Measurements from ENCODE around the gene ZNF646. TPM values are rescaled to one million over a fixed set of nuclear protein-coding genes. Genes with fewer than 3 reads are reported as not detected.

ZNF646 gene
- total and polyA plus RNA-seq, 2 of the 13 experiments (the other 11 are each of a cell fraction or from before 2014, with no cell fraction given), result 3.4 to 10.9 TPM

- 0 out of 2 replicates have a peak, but pooled peaks have one; percentile 1 for TF ChIP-seq MTF2 (CRISPR knock-in tag; IDR thresholded peaks at IDR 0.05; ENCODE audit: borderline replicate concordance)
- TF ChIP-seq SCMH1 (CRISPR knock-in tag; IDR thresholded peaks at IDR 0.05; ENCODE audit: borderline replicate concordance), result no peak
- no peak for TF ChIP-seq JARID2 (CRISPR knock-in tag; IDR thresholded peaks at IDR 0.05; ENCODE audit: insufficient replicate concordance)
- TF ChIP-seq ZNF460 (CRISPR knock-in tag; IDR thresholded peaks at IDR 0.05; ENCODE audit: borderline replicate concordance), result no peak; the same call in 1 of the 2 replicates
- 0 out of 2 replicates have a peak, but pooled peaks have one; percentile 36 for TF ChIP-seq TEF (CRISPR knock-in tag; IDR thresholded peaks at IDR 0.05)
- peak; percentile 60; the same call in 1 of the 2 replicates for TF ChIP-seq ZNF441 (CRISPR knock-in tag; IDR thresholded peaks at IDR 0.05; ENCODE audit: borderline replicate concordance)
- TF ChIP-seq ZFP91 (CRISPR knock-in tag; IDR thresholded peaks at IDR 0.05; ENCODE audit: borderline replicate concordance), result peak; percentile 90; the same call in 1 of the 2 replicates
- peak; percentile 57; the same call in 1 of the 2 replicates for TF ChIP-seq ZNF558 (CRISPR knock-in tag; IDR thresholded peaks at IDR 0.05; ENCODE audit: borderline replicate concordance)
- 0 out of 2 replicates have a peak, but pooled peaks have one; percentile 88 for TF ChIP-seq ARID2 (CRISPR knock-in tag; IDR thresholded peaks at IDR 0.05; ENCODE audit: borderline replicate concordance)
- TF ChIP-seq ZNF607 (CRISPR knock-in tag; IDR thresholded peaks at IDR 0.05; ENCODE audit: borderline replicate concordance), result peak; percentile 79
- no peak; the same call in 1 of the 2 replicates for TF ChIP-seq E2F5 (CRISPR knock-in tag; conservative IDR thresholded peaks at IDR 0.05)
- TF ChIP-seq ZNF101 (CRISPR knock-in tag; IDR thresholded peaks at IDR 0.05; ENCODE audit: borderline replicate concordance, low read depth), result no peak
- TF ChIP-seq ZNF704 (CRISPR knock-in tag; IDR thresholded peaks at IDR 0.05; ENCODE audit: borderline replicate concordance), result peak; percentile 84
- no peak; the same call in none of the 2 replicates for TF ChIP-seq FOXO1 (CRISPR knock-in tag; IDR thresholded peaks at IDR 0.05)
- TF ChIP-seq ZNF121 (CRISPR knock-in tag; IDR thresholded peaks at IDR 0.05), result no peak; the same call in 1 of the 2 replicates
- peak; percentile 47; the same call in 1 of the 2 replicates for TF ChIP-seq RFX5 (IDR thresholded peaks at IDR 0.05; ENCODE audit: low read depth, low read length)
- TF ChIP-seq GFI1 (CRISPR knock-in tag; IDR thresholded peaks at IDR 0.05; ENCODE audit: borderline replicate concordance), result no peak; the same call in 1 of the 2 replicates
- no peak for TF ChIP-seq ATM (IDR thresholded peaks at IDR 0.05; ENCODE audit: borderline replicate concordance)
- TF ChIP-seq ZNF276 (CRISPR knock-in tag; IDR thresholded peaks at IDR 0.05; ENCODE audit: low read depth), result peak; percentile 58; the same call in 1 of the 2 replicates
- TF ChIP-seq FOXK2 (IDR thresholded peaks at IDR 0.05), result no peak
Measured at GRCh38 chr16:31032736-31033708, 41.2 kb upstream of the ZNF646 start, which contains the start of gene STX4 (continued).
